GM21619 (cell line): ENCODE data around the gene EFEMP2.
A peak's percentile ranks its signal among the peaks of the same experiment; 100 is the strongest.
"Not testable (repeated sequence)": the region's sequence is repeated elsewhere in the genome, so short reads cannot be mapped to it uniquely, and the experiment has no call there.

Experiments used
- ATAC-seq: cut with Tn5 transposase; IDR thresholded peaks from one replicate; pipeline ENCODE4 v1.9.1; 2021; ENCODE audit not compliant: unreplicated experiment

EFEMP2 gene

DNA sequence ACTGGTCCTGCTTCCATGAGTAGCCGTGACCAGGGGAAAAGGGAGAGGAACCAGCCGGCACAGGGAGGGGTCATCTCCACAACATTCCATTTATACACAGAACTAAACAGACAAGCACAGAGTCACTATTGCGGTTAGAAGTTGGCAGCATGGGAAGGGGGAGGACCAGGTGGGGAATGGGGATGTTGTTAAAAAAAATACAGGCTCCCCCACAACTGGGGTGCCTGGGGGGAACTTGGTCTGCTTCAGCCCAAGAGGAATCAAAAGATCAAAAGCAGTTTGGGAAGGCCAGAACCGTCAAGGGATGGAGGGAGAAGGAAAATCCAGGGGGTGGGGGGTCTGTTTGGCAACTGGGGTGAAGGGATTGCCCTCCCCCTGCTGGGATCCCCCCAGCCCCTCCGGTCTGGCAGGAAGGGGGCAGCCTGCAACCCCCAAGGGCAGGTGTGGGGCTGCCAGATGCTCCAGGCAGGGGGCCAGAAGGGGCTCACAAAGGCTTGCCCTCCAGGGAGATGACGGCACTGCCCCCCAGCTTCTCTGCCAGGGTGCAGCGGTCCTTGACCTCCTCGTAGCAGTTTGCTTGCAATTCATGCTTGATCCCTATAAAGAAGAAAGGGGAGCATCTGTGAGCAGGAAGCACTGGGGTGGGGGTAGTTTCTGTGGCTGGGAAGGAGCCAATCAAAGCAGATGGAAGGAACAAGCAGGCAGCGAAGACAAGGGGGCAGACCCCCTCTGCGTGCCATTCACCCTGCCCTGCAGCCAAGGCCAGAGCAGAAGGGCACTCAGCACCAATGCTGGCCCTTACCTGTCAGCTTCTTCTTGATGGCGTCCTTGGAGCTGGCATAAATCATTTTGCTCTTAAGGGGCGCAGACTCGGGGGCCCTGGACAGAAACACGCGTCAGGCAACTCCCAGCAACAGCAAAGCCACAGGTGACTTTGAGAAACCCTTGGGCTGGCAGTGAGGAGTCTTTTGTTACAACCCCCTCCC is 17.5 kb downstream of the EFEMP2 start:
- no peak for ATAC-seq

DNA sequence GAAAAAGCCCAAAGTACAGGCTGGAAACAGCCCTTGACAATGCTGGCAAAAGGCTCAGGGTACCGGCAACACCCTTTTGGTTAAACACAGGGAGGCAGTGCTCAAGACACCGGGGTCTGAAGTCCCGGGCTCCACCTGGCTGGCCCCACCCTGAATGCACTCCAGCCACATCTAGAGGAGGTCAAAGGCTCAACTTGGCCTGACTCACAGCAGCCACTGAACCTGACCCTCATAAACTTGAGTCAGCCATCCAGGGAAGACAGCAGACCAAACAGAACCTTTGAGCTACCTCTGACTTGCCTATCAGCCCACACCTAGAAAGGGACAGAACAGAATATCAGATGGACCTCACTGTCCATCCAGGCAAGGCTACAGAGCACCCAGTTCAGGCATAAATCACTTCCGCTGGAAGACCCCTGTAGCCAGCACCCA is 18.4 kb downstream of the EFEMP2 start:
- no peak for ATAC-seq

- no peak for ATAC-seq
Measured at GRCh38 chr11:65853246-65853979, 19.2 kb downstream of the EFEMP2 start.

- no peak for ATAC-seq
Measured at GRCh38 chr11:65852508-65853245, 19.9 kb downstream of the EFEMP2 start.

GRCh38 chr11:65851811-65852507 is 20.6 kb downstream of the EFEMP2 start:
- ATAC-seq, result no peak

- ATAC-seq, result no peak
Measured at GRCh38 chr11:65851083-65851579, 21.5 kb downstream of the EFEMP2 start.

DNA sequence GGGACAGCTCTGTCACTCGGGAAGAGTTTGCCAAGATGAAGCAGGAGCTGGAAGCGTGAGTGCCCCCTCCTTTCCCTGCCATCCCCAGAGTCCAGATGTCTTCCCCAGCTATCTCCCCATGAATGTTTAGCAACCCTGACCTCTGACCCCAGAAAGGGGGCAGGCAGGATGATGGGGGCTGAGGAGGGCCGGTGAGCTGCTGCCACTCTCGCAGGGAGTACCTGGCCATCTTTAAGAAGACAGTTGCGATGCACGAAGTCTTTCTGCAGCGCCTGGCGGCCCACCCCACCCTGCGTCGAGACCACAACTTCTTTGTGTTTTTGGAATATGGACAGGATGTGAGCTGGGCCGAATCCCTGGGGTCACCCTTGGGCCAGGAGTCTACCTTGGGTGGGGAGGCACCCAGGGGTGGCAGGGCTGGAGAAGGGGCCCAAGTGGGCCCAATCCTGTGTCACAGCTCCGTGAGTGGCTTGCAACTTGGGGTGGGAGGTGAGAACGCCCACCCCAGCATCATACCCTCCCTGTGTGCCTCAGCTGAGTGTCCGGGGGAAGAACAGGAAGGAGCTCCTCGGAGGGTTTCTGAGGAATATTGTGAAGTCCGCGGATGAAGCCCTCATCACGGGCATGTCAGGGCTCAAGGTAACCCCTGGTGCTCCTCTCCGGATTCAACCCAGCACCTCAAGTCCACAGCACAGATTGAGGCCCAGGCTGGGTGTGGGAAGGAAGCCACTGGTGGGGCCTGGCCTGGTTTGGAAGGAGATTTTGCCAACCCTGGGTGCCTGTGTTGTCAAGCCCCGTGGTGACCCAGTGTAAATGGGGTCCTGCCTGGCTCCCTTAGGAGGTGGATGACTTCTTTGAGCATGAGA is 22.1 kb downstream of the EFEMP2 start:
- no peak for ATAC-seq

DNA sequence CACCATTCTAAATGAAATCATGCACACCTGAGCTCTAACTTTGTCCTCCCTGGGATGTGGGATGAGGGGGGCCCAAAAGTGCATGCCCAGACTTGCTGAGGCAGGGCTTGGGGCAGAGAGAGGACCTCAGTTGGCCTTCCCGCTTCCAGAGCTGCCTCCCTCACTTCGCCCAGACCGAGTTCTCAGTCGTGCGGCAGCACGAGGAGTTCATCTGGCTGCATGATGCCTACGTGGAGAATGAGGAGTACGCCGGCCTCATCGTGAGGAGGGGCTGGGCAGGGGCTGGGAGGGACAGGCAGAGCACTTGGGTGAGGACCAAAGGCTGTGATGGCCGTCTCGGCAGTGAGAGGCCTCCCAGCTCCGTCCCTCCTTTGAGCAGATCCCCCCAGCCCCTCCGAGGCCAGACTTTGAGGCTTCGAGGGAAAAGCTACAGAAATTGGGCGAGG is 22.8 kb downstream of the EFEMP2 start:
- ATAC-seq, result no peak

DNA sequence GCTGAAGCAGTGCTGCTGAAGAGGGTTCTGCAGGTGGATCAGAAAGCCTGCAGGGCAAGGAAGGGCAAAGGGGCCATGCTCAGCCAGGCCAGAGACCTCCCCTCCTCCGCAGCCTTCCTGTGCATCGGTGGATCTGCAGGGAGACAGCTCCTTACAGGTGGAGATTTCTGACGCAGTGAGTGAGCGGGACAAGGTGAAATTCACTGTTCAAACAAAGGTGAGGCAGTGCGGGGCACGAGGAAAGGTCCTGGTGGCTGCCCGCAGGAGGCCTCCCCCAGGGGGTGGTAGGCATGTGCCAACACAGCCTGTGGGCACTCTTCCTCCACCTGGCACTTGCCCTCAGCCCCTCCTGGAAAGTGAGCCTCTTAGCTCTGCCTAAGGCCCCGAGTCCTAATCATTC is 23.2 kb downstream of the EFEMP2 start:
- no peak for ATAC-seq

DNA sequence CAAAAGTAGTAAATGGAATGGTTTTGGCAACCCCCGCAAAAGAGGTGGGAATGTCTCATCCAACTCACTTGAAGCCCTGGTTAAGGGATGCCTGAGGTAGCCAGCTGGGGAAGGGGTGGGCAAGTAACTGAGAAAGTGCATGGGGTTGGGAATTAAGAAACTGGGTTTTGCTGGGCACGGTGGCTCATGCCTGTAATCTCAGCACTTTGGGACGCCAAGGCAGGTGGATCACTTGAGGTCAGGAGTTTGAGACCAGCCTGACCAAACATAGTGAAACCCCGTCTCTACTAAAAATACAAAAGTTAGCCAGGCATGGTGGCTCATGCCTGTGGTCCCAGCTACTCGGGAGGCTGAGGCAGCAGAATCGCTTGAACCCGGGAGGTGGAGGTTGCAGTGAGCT is 23.9 kb downstream of the EFEMP2 start:
- ATAC-seq, result not testable (repeated sequence)

- ATAC-seq, result no peak
Measured at GRCh38 chr11:65847746-65848145, 24.9 kb downstream of the EFEMP2 start.

DNA sequence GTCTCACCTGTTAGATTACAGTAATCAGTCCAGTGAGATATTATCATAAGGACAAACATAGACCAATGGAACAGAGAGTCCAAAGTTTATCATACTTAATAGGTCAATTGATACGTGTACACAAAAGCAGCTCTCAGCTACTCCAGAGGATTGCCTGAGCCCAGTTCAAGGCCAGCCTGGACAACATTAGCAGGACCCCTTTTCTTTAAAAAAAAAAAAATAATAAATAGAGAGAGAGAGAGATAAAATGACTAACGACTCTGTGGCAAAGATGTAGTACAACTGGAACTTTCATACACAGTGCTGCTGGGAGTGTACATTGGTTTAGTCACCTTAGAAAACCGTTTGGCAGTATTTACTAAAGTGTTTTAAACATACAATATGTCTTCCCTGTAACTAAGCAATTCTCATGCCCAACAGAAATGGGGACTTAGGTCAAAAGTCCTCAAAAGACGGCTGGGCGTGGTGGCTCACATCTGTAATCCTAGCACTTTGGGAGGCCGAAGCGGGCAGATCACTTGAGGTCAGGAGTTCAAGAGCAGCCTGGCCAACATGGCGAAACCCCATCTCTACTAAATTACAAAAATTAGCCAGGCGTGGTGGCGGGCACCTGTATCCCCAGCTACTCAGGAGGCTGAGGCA is 28.2 kb downstream of the EFEMP2 start:
- no peak for ATAC-seq

GRCh38 chr11:65843811-65844210 is 28.8 kb downstream of the EFEMP2 start:
- ATAC-seq, result no peak

DNA sequence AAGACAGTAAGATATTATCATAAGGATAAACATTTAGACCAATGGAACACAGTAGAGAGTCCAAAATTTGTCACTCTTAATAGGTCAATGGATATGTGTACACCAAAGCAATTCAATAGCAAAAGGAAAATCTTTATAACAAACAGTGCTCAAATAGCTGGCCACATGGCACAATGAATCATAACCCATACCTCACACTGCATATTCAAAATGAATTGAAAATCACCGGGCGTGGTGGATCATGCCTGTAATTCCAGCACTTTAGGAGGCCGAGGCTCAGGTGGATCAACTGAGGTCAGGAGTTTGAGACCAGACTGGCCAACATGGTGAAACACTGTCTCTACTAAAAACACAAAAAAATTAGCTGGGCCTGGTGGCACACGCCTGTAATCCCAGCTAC is 30.5 kb downstream of the EFEMP2 start:
- no peak for ATAC-seq

GRCh38 chr11:65834202-65834601 is 38.4 kb downstream of the EFEMP2 start:
- ATAC-seq, result no peak

- ATAC-seq, result peak; percentile 96
Measured at GRCh38 chr11:65833297-65834030, 39.1 kb downstream of the EFEMP2 start, which contains the start of gene SNX32. SNX32 (plus strand) TSS chr11:65833963; CDS start chr11:65834066, 103 bp downstream.

DNA sequence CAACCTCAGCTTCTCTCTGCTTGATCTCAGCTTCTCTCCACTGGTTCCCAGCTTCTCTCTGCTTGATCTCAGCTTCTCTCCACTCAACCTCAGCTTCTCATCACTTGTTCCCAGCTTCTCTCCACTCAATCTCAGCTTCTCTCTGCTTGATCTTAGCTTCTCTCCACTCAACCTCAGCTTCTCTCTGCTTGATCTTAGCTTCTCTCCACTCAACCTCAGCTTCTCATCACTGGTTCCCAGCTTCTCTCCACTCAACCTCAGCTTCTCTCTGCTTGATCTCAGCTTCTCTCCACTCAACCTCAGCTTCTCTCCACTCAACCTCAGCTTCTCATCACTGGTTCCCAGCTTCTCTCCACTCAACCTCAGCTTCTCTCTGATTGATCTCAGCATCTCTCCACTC is 40.4 kb downstream of the EFEMP2 start:
- not testable (repeated sequence) for ATAC-seq

DNA sequence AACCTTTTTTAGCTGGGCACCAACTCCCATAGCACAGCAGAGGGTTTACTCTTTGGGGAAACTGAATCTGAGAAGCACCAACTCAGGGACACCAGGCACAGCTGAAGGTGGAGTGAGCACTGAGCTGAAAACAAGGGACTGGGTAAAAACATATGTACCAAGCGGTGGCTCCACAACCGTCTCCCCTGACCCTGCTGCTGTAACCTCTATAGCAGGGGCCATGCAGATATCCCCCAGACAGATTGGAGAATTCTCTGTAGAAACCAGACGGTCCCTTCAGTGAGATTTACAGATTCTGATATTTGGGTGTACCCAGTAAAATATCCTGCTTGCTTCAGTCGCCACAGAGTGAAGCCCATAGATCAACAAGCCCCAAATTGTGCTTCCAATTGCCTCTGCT is 43.1 kb downstream of the EFEMP2 start:
- no peak for ATAC-seq
